Lower leg skin (tissue), 4 donors: ENCODE measurements around the gene ZNF106. TPM values are rescaled to one million over a fixed set of nuclear protein-coding genes. Genes with fewer than 3 reads are reported as not detected.
A peak's percentile ranks its signal among the peaks of the same experiment; 100 is the strongest.

ENCODE experiments used
- DNase-seq, 2 donors: peaks; one replicate each; pipeline ENCODE4 v3.0.0-alpha.2; 2019; ENCODE audit warnings: low spot score in 2 of 2
- H3K4me3 ChIP-seq: fragments of 200-600 bp; sonication (generic); 2 replicates; pipeline ENCODE4 v1.5.1; 2017; ENCODE audit warnings: mild to moderate bottlenecking, low read depth; ENCODE audit not compliant: poor library complexity, severe bottlenecking
- CTCF ChIP-seq, 3 donors: fragments of 450-650 bp; IDR thresholded peaks; one replicate each; pipeline ENCODE4 v1.5.1; 2016; ENCODE audit warnings: antibody characterized with exemption in 3 of 3, mild to moderate bottlenecking in 3 of 3, moderate library complexity in 2 of 3
- POLR2A ChIP-seq, 2 donors: fragments of 450-650 bp; IDR thresholded peaks; one replicate each; pipeline ENCODE4 v1.6.1; 2016 to 2017; ENCODE audit warnings: antibody characterized with exemption in 2 of 2, mild to moderate bottlenecking in 1 of 2, moderate library complexity in 1 of 2
- WGBS, 2 donors: methylation state at CpG; one replicate each; pipeline ENCODE4 v1.1.5; 2018; 5-methylcytosine and 5-hydroxymethylcytosine counted together
- intact Hi-C: fragments of 100-400 bp; cut with DNase I; formaldehyde crosslinking; loops from one replicate; pipeline ENCODE4 v1.15.0; 2023; ENCODE audit warnings: low total_unique reads
- total RNA-seq, 4 donors: library from RNA; depleted of rRNA; stranded (reverse); fragments of >200 nt; gene quantifications; one replicate each; pipeline ENCODE4 v1.1.0, GENCODE V29; 2016

ZNF106 gene
- total RNA-seq, 4 donors from 2014 or later, result 23.1 to 40.0 (median 31.1) TPM

- no peak overlapping the region for H3K4me3 ChIP-seq
- WGBS, 2 donors, result 86 to 88% methylated on average over 8 of the region's 8 CpGs
- TF ChIP-seq POLR2A (IDR thresholded peaks at IDR 0.05) (no peak), CTCF (IDR thresholded peaks at IDR 0.05) (no peak)
- DNase-seq, result no peak
- intact Hi-C loops, result no loop called here
These were observed 25.3 kb downstream of the ZNF106 start for GRCh38 chr15:42465520-42466259.

- WGBS, 2 donors, result 40 to 42% methylated on average over 3 of the region's 3 CpGs
- DNase-seq, result no peak
- TF ChIP-seq CTCF (IDR thresholded peaks at IDR 0.05) (no peak), POLR2A (IDR thresholded peaks at IDR 0.05) (no peak)
- no peak overlapping the region for H3K4me3 ChIP-seq
- intact Hi-C loops, result no loop called here
These were observed 29.7 kb downstream of the ZNF106 start for GRCh38 chr15:42461261-42461660.

- no peak overlapping the region for H3K4me3 ChIP-seq
- DNase-seq, result peak; percentile 56 to 90
- WGBS, 2 donors, result 17 to 22% methylated on average over 8 of the region's 8 CpGs
- intact Hi-C loops, result no loop called here
- no peak for TF ChIP-seq POLR2A (IDR thresholded peaks at IDR 0.05)
- TF ChIP-seq CTCF (IDR thresholded peaks at IDR 0.05), result no peak
These were observed 33.2 kb downstream of the ZNF106 start for GRCh38 chr15:42457445-42458442.

GRCh38 chr15:42456971-42457370 is 34.0 kb downstream of the ZNF106 start:
- TF ChIP-seq POLR2A (IDR thresholded peaks at IDR 0.05), result no peak
- no peak for TF ChIP-seq CTCF (IDR thresholded peaks at IDR 0.05)
- no peak for DNase-seq
- WGBS, 2 donors, result 17% methylated on average over 3 of the region's 3 CpGs
- no peak overlapping the region for H3K4me3 ChIP-seq
- intact Hi-C loops, result no loop called here

GRCh38 chr15:42456531-42456930 is 34.4 kb downstream of the ZNF106 start:
- DNase-seq, result no peak
- no peak for TF ChIP-seq CTCF (IDR thresholded peaks at IDR 0.05)
- no peak for TF ChIP-seq POLR2A (IDR thresholded peaks at IDR 0.05)
- H3K4me3 ChIP-seq, result no peak overlapping the region
- intact Hi-C loops, result no loop called here
